Body of pancreas (tissue), 4 donors: ENCODE measurements around the gene WDR93.

Experiments used
- CTCF ChIP-seq, 7 experiments: fragments of 450-650 bp in 4 of 7; fragments of 200-600 bp in 3 of 7; sonication (generic) in 3 of 7; IDR thresholded peaks; one replicate each; pipeline ENCODE4 v1.5.1; 2016 to 2019; ENCODE audit warnings: antibody characterized with exemption in 7 of 7
- POLR2A ChIP-seq, 3 donors: fragments of 450-650 bp; IDR thresholded peaks; one replicate each; pipeline ENCODE4 v1.6.1; 2016; ENCODE audit warnings: antibody characterized with exemption in 3 of 3, mild to moderate bottlenecking in 2 of 3

DNA sequence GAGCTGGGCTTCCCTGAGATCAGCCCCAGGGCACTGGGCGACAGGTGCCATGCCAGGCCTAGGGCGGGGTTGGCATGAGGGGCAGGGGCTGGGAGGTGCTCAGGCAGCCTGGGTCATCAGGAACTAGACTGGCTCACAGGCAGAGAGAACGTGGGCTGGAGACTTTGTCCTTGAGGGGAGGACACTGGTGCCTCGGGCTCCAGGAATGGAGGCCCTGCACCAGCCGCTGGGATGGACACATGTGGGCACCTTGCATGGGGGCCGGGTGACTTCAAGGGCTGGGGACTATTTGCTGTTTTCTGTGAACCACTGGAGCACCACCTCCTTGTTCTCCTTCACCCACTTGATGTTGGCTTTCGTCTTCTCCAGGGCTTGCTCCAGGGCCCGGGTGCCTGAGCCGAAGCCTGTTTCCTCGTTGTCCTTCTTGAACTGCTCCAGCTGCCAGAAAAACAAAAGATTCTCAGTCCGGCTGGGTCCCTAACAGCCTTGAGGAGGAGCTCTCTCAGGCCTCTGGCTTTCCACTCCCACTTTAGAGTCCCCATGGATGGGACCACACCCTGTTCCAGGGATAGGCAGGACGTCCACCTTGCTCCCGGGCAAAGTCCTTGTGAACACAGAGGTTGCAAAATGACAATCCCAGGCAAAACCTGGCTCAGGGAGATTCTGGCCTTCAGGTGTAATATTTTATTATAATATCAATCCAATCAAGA, 94.6 kb downstream of the WDR93 start:
- TF ChIP-seq CTCF (IDR thresholded peaks at IDR 0.05): no peak
- no peak for TF ChIP-seq POLR2A (IDR thresholded peaks at IDR 0.05)
